DND-41 (cell line): ENCODE data around the gene PACRG.

Experiments
- EZH2 ChIP-seq: IDR thresholded peaks from 3 replicates; pipeline ENCODE4 v1.6.1; 2012; ENCODE audit warnings: borderline replicate concordance, low read depth, mild to moderate bottlenecking, moderate library complexity, low read length, inconsistent platforms; ENCODE audit not compliant: severe bottlenecking
- TF ChIP-seq, protein P1 (sequence below): IDR thresholded peaks from 2 replicates; pipeline ENCODE4 v1.5.1; 2012; ENCODE audit warnings: borderline replicate concordance, low read length, moderate library complexity, mild to moderate bottlenecking; ENCODE audit not compliant: poor library complexity, severe bottlenecking; ENCODE audit errors: extremely low read depth

DNA sequence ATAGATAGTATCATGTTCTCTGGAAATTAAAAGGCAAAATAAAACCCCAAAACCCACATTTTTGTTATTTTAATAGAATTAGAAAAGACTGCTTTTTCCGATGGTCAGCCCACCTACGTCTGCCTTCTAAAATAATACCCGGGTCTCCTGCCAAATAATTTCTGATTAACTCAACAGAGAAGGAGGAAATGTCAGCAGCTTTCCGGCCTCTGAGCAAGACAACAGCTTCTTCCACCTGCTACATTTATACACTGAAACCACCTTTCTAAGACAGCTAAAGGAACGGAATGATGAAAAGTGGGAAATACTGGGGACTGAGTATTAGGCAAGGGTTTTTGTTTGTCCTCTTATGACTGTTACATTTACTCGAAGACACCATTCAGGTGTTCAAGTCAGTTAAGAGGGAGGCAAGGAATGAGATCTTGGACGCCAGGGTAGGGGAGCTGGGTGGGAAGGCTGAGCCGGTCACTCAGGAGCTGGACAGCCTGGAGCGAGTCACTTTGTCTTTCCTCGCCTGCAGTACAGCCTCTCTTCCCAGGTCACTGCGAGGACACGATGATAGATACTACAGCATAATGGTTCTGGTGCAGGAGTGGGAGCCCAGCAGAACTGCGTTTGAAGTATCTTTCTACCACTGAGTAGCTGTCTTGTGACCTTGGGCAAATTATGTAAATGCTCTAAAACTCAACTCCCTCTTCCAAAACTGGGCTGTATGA, 590.5 kb downstream of the PACRG start:
- TF ChIP-seq, protein P1, sequence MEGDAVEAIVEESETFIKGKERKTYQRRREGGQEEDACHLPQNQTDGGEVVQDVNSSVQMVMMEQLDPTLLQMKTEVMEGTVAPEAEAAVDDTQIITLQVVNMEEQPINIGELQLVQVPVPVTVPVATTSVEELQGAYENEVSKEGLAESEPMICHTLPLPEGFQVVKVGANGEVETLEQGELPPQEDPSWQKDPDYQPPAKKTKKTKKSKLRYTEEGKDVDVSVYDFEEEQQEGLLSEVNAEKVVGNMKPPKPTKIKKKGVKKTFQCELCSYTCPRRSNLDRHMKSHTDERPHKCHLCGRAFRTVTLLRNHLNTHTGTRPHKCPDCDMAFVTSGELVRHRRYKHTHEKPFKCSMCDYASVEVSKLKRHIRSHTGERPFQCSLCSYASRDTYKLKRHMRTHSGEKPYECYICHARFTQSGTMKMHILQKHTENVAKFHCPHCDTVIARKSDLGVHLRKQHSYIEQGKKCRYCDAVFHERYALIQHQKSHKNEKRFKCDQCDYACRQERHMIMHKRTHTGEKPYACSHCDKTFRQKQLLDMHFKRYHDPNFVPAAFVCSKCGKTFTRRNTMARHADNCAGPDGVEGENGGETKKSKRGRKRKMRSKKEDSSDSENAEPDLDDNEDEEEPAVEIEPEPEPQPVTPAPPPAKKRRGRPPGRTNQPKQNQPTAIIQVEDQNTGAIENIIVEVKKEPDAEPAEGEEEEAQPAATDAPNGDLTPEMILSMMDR: no peak
- no peak for TF ChIP-seq EZH2
